ENCODE data around the gene ZNF79. TPM values are rescaled to one million over a fixed set of nuclear protein-coding genes. Genes with fewer than 3 reads are reported as not detected.

ZNF79 gene
- total and polyA plus RNA-seq, 9 of the 15 experiments (the other 6 are each of a cell fraction or from before 2014, with no cell fraction given), result 0.62 to 7.0 (median 4.1) TPM

GRCh38 chr9:127450243-127450760, 26.1 kb downstream of the ZNF79 start (continued):
- no peak for TF ChIP-seq CREB1 (IDR thresholded peaks at IDR 0.05)
- no peak for TF ChIP-seq CREB1 (CRISPR knock-in tag; IDR thresholded peaks at IDR 0.05)
- no peak for TF ChIP-seq ZSCAN32 (CRISPR knock-in tag; IDR thresholded peaks at IDR 0.05)
- TF ChIP-seq SOX6 (IDR thresholded peaks at IDR 0.05), result no peak
- TF ChIP-seq FIP1L1 (IDR thresholded peaks at IDR 0.05; ENCODE audit: low read depth, low read length, poor library complexity, severe bottlenecking), result no peak
- no peak for TF ChIP-seq HNRNPK (IDR thresholded peaks at IDR 0.05; ENCODE audit: low read depth, low read length, poor library complexity, severe bottlenecking)
- TF ChIP-seq MTA1 (IDR thresholded peaks at IDR 0.05; ENCODE audit: borderline replicate concordance), result no peak
- TF ChIP-seq, protein P1, sequence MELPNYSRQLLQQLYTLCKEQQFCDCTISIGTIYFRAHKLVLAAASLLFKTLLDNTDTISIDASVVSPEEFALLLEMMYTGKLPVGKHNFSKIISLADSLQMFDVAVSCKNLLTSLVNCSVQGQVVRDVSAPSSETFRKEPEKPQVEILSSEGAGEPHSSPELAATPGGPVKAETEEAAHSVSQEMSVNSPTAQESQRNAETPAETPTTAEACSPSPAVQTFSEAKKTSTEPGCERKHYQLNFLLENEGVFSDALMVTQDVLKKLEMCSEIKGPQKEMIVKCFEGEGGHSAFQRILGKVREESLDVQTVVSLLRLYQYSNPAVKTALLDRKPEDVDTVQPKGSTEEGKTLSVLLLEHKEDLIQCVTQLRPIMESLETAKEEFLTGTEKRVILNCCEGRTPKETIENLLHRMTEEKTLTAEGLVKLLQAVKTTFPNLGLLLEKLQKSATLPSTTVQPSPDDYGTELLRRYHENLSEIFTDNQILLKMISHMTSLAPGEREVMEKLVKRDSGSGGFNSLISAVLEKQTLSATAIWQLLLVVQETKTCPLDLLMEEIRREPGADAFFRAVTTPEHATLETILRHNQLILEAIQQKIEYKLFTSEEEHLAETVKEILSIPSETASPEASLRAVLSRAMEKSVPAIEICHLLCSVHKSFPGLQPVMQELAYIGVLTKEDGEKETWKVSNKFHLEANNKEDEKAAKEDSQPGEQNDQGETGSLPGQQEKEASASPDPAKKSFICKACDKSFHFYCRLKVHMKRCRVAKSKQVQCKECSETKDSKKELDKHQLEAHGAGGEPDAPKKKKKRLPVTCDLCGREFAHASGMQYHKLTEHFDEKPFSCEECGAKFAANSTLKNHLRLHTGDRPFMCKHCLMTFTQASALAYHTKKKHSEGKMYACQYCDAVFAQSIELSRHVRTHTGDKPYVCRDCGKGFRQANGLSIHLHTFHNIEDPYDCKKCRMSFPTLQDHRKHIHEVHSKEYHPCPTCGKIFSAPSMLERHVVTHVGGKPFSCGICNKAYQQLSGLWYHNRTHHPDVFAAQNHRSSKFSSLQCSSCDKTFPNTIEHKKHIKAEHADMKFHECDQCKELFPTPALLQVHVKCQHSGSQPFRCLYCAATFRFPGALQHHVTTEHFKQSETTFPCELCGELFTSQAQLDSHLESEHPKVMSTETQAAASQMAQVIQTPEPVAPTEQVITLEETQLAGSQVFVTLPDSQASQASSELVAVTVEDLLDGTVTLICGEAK (IDR thresholded peaks at IDR 0.05), result 0 out of 2 replicates have a peak, but pooled peaks have one; percentile 41
- TF ChIP-seq, protein P1 (CRISPR knock-in tag; IDR thresholded peaks at IDR 0.05), result no peak
- TF ChIP-seq TRIM24 (IDR thresholded peaks at IDR 0.05), result no peak
- no peak for TF ChIP-seq GATAD2B (IDR thresholded peaks at IDR 0.05; ENCODE audit: borderline replicate concordance)
- peak in 1 of 2 experiments; percentile 46; a peak in 1 of 4 replicates for TF ChIP-seq SIN3A (IDR thresholded peaks at IDR 0.05; ENCODE audit: borderline replicate concordance in 2 of 2, control insufficient read depth in 1 of 2, low read depth in 2 of 2, low read length in 2 of 2)
- no peak for TF ChIP-seq ESRRB (CRISPR knock-in tag; IDR thresholded peaks at IDR 0.05; ENCODE audit: borderline replicate concordance)
- TF ChIP-seq TAF1 (IDR thresholded peaks at IDR 0.05; ENCODE audit: control insufficient read depth, extremely low read depth, insufficient read depth, low read length, severe bottlenecking), result no peak
- no peak for TF ChIP-seq ZNF512 (tag; IDR thresholded peaks at IDR 0.05)
- no peak for TF ChIP-seq TOE1 (IDR thresholded peaks at IDR 0.05; ENCODE audit: borderline replicate concordance)
- 0 out of 2 replicates have a peak, but pooled peaks have one; percentile 39 for TF ChIP-seq TOE1 (CRISPR knock-in tag; IDR thresholded peaks at IDR 0.05; ENCODE audit: borderline replicate concordance, low read depth)
- TF ChIP-seq ZNF146 (CRISPR knock-in tag; IDR thresholded peaks at IDR 0.05; ENCODE audit: unreplicated experiment), result no peak
- peak in 1 of 2 experiments; percentile 41; a peak in 1 of 4 replicates for TF ChIP-seq TBL1XR1 (IDR thresholded peaks at IDR 0.05; ENCODE audit: low read length in 2 of 2)
